IMR-90 (cell line): ENCODE measurements around the gene CYTH1. TPM values are rescaled to one million over a fixed set of nuclear protein-coding genes. Genes with fewer than 3 reads are reported as not detected.

Experiments
- ATAC-seq: fragments of 200-7000 bp; cut with Tn5 transposase; 2 replicates; pipeline ENCODE4 v1.9.1; 2020; ENCODE audit warnings: low read depth, mild to moderate bottlenecking, moderate library complexity
- BruUV-seq: library from RNA; stranded (reverse); fragments of 400-500 nt; replicated peaks from 2 replicates; lab custom pipeline; 2021; lab: Mats Ljungman, UMichigan
- CTCF ChIA-PET: fragments of 300-600 bp; formaldehyde crosslinking; extraction: SDS; loops from one replicate; lab custom pipeline; 2021; ENCODE audit warnings: antibody characterized with exemption; lab: Yijun Ruan, JAX
- POLR2A ChIA-PET: fragments of 300-600 bp; sonication (Branson Sonifier 250); formaldehyde crosslinking; loops from one replicate; lab custom pipeline; 2022; ENCODE audit warnings: antibody characterized with exemption; ENCODE audit not compliant: unreplicated experiment; lab: Charles Lee
- DNase-seq: peaks from one replicate; pipeline ENCODE4 v3.0.0; 2013
- H2AFZ ChIP-seq: replicated peaks from 2 replicates; pipeline ENCODE3; 2013; ENCODE audit warnings: low read length, mild to moderate bottlenecking; ENCODE audit not compliant: poor library complexity
- H2AK5ac ChIP-seq: 2 replicates; pipeline ENCODE4 v1.6.1; 2013; ENCODE audit warnings: low read depth, low read length, inconsistent platforms
- H2AK9ac ChIP-seq: replicated peaks from 2 replicates; pipeline ENCODE3; 2013; ENCODE audit warnings: mild to moderate bottlenecking, low read depth, low read length, moderate library complexity; ENCODE audit not compliant: poor library complexity
- H2BK120ac ChIP-seq: 2 replicates; pipeline ENCODE4 v1.6.1; 2013; ENCODE audit warnings: low read depth, low read length, inconsistent platforms
- H2BK15ac ChIP-seq: 3 replicates; pipeline ENCODE4 v1.6.1; 2013; ENCODE audit warnings: low read depth, low read length, inconsistent platforms
- H2BK20ac ChIP-seq: 2 replicates; pipeline ENCODE4 v1.6.1; 2013; ENCODE audit warnings: low read depth, mild to moderate bottlenecking, inconsistent platforms, low read length, moderate library complexity
- H2BK5ac ChIP-seq: 2 replicates; pipeline ENCODE4 v1.6.1; 2013; ENCODE audit warnings: mild to moderate bottlenecking, low read depth, low read length, inconsistent platforms; ENCODE audit not compliant: poor library complexity, severe bottlenecking
- H3K14ac ChIP-seq: replicated peaks from 2 replicates; pipeline ENCODE4 v1.6.1; 2013; ENCODE audit warnings: low read depth, low read length, inconsistent platforms
- H3K18ac ChIP-seq: 2 replicates; pipeline ENCODE4 v1.6.1; 2013; ENCODE audit warnings: low read depth, low read length, control low read depth
- H3K23ac ChIP-seq: 2 replicates; pipeline ENCODE4 v1.6.1; 2013; ENCODE audit warnings: low read depth, low read length, inconsistent platforms
- H3K27ac ChIP-seq: 2 replicates; pipeline ENCODE4 v1.5.1; 2013; ENCODE audit warnings: mild to moderate bottlenecking, control low read depth, low read length; ENCODE audit not compliant: insufficient read depth
- H3K27me3 ChIP-seq: 2 replicates; pipeline ENCODE4 v1.6.1; 2013; ENCODE audit warnings: low read length; ENCODE audit not compliant: control insufficient read depth, insufficient read depth
- H3K36me3 ChIP-seq: 2 replicates; pipeline ENCODE4 v1.6.1; 2013; ENCODE audit warnings: low read length, mixed read lengths; ENCODE audit not compliant: control insufficient read depth, insufficient read depth
- H3K4ac ChIP-seq: 2 replicates; pipeline ENCODE4 v1.6.1; 2013; ENCODE audit warnings: low read depth, low read length, inconsistent platforms
- H3K4me1 ChIP-seq: 2 replicates; pipeline ENCODE4 v1.6.1; 2013; ENCODE audit warnings: low read length, mixed read lengths; ENCODE audit not compliant: control insufficient read depth, insufficient read depth
- H3K4me2 ChIP-seq: 2 replicates; pipeline ENCODE4 v1.6.1; 2013; ENCODE audit warnings: low read depth, mild to moderate bottlenecking, control low read depth, low read length, moderate library complexity
- H3K4me3 ChIP-seq: 2 replicates; pipeline ENCODE4 v1.5.1; 2013; ENCODE audit warnings: low read depth, mild to moderate bottlenecking, control low read depth, low read length, moderate library complexity; ENCODE audit not compliant: insufficient read depth
- H3K56ac ChIP-seq: 2 replicates; pipeline ENCODE4 v1.6.1; 2013; ENCODE audit warnings: low read length, inconsistent platforms; ENCODE audit not compliant: insufficient read depth; ENCODE audit errors: extremely low read depth
- H3K79me1 ChIP-seq, 2 experiments: 2 replicates each; pipeline ENCODE4 v1.6.1; 2013; ENCODE audit warnings: low read length in 2 of 2, inconsistent platforms in 1 of 2, low read depth in 1 of 2
- H3K9ac ChIP-seq: 2 replicates; pipeline ENCODE4 v1.6.1; 2013; ENCODE audit warnings: low read depth, low read length, control low read depth
- H3K9me1 ChIP-seq: 2 replicates; pipeline ENCODE4 v1.6.1; 2013; ENCODE audit warnings: low read length, inconsistent platforms; ENCODE audit not compliant: insufficient read depth
- H3K9me3 ChIP-seq: 2 replicates; pipeline ENCODE4 v1.6.1; 2013; ENCODE audit warnings: low read length; ENCODE audit not compliant: control insufficient read depth, insufficient read depth
- H4K20me1 ChIP-seq: 2 replicates; pipeline ENCODE4 v1.6.1; 2013; ENCODE audit warnings: low read length, inconsistent platforms; ENCODE audit not compliant: insufficient read depth
- H4K5ac ChIP-seq: 2 replicates; pipeline ENCODE4 v1.6.1; 2013; ENCODE audit warnings: mild to moderate bottlenecking, low read depth, low read length, control low read depth
- H4K8ac ChIP-seq, 2 experiments: 2 replicates each; pipeline ENCODE4 v1.6.1; 2013; ENCODE audit warnings: low read depth in 2 of 2, low read length in 2 of 2, control low read depth in 1 of 2, inconsistent platforms in 1 of 2
- H4K91ac ChIP-seq: 2 replicates; pipeline ENCODE4 v1.6.1; 2013; ENCODE audit warnings: low read depth, low read length, inconsistent platforms; ENCODE audit not compliant: insufficient read depth
- RAD21 ChIP-seq: IDR thresholded peaks from 2 replicates; pipeline ENCODE4 v1.6.1; 2012; ENCODE audit warnings: low read length, improper control_type of control experiment
- WGBS, 2 experiments: methylation state at CpG; one replicate each; pipeline versions ENCODE4 v1.1.5 to v1.1.7; 2013; ENCODE audit warnings: missing lambda C conversion rate in 2 of 2; ENCODE audit not compliant: insufficient read length in 1 of 2; ENCODE audit errors: extremely low coverage in 2 of 2; 5-methylcytosine and 5-hydroxymethylcytosine counted together
- dilution Hi-C: fragments of 300-500 bp; cut with HindIII; formaldehyde crosslinking; loops from one replicate; pipeline ENCODE4 v1.14.3; 2018; ENCODE audit warnings: low sequenced_read_pairs; ENCODE audit not compliant: unreplicated experiment
- in situ Hi-C: fragments of 300-500 bp; cut with MboI; formaldehyde crosslinking; loops from 3 replicates; pipeline ENCODE4 v1.14.3; 2019; ENCODE audit warnings: low sequenced_read_pairs, inconsistent platforms, mixed read lengths
- intact Hi-C: fragments of 100-400 bp; cut with micrococcal nuclease; formaldehyde crosslinking; loops from 2 replicates; pipeline ENCODE4 v1.10.0; 2022
- polyA plus RNA-seq, 3 experiments: library from polyadenylated mRNA; depleted of rRNA; stranded (reverse); fragments of >200 nt; gene quantifications; 2 replicates each; pipeline ENCODE4 v1.2.3, GENCODE V29; 2012; ENCODE audit warnings: low replicate concordance in 1 of 3
- total RNA-seq: library from RNA; depleted of rRNA; stranded (reverse); fragments of >200 nt; gene quantifications from 2 replicates; pipeline ENCODE4 v1.2.3, GENCODE V29; 2012

Gene CYTH1
- total and polyA plus RNA-seq, 2 of the 4 experiments (the other 2 are of a cell fraction): 7.9 to 12.4 TPM

GRCh38 chr17:78796517-78796900 is 14.4 kb upstream of the CYTH1 start:
- H2BK120ac ChIP-seq: no peak overlapping the region
- no peak overlapping the region for H3K23ac ChIP-seq
- no peak overlapping the region for H4K91ac ChIP-seq
- no peak overlapping the region for H4K8ac ChIP-seq
- no peak overlapping the region for H2AK9ac ChIP-seq
- no peak for DNase-seq
- no peak overlapping the region for H3K4ac ChIP-seq
- H3K9me1 ChIP-seq: peaks cover 25% of the 10 kb centered on the region
- H3K9me3 ChIP-seq: no peaks in the 10 kb centered on the region
- H3K79me1 ChIP-seq: peaks cover 6 to 65% of the 10 kb centered on the region in 2 experiments; a peak in 3 of 4 replicates
- H3K4me1 ChIP-seq: peaks cover 12% of the 10 kb centered on the region
- in situ Hi-C loops (no loop called here), intact Hi-C loops (no loop called here), dilution Hi-C loops (no loop called here)
- ATAC-seq: no peak
- no peak overlapping the region for H3K14ac ChIP-seq
- H2BK5ac ChIP-seq: no peak overlapping the region
- no peak overlapping the region for H2BK15ac ChIP-seq
- peak overlapping the region; percentile 8; the same call in 1 of the 2 replicates for H3K27ac ChIP-seq
- H3K4me2 ChIP-seq: no peak overlapping the region
- 100% methylated on average over 1 of the region's 11 CpGs; no CpG with 5 or more reads in 1 of the 2 experiments for WGBS, 2 experiments
- no peak overlapping the region for H3K56ac ChIP-seq
- H3K27me3 ChIP-seq: no peaks in the 10 kb centered on the region
- ChIA-PET POLR2A (no interaction called here), CTCF (no interaction called here)
- no peak overlapping the region for H3K4me3 ChIP-seq
- BruUV-seq: no TSS peak
- peaks cover 20% of the 10 kb centered on the region for H4K20me1 ChIP-seq
- no peak for TF ChIP-seq RAD21
- H2AFZ ChIP-seq: no peak overlapping the region
- H4K5ac ChIP-seq: no peak overlapping the region
- H3K36me3 ChIP-seq: peaks cover 61% of the 10 kb centered on the region
- H3K9ac ChIP-seq: no peak overlapping the region
- no peak overlapping the region for H2AK5ac ChIP-seq
- no peak overlapping the region for H3K18ac ChIP-seq
- no peak overlapping the region for H2BK20ac ChIP-seq
